ENCODE results near the gene KHDC4.

Gene KHDC4

GRCh38 chr1:155940993-155941844 lies 7.0 kb upstream of the KHDC4 start, which contains the start of gene RXFP4:
RXFP4 (plus strand) TSS chr1:155941638; CDS start chr1:155941710, 72 bp downstream.
- no peak within 1 kb of the TSS for H3K4me3 ChIP-seq (ENCODE audit: low read depth, low read length)
- no peak for DNase-seq (ENCODE audit: low read depth)
- TF ChIP-seq CTCF (IDR thresholded peaks at IDR 0.05; ENCODE audit: control insufficient read depth, extremely low read depth, insufficient read depth), result no peak

- no peak for TF ChIP-seq CTCF (IDR thresholded peaks at IDR 0.05; ENCODE audit: control insufficient read depth, extremely low read depth, insufficient read depth)
- no peak overlapping the region for H3K4me3 ChIP-seq (ENCODE audit: low read depth, low read length)
- peak; percentile 21 for DNase-seq (ENCODE audit: low read depth)
These were observed 6.3 kb upstream of the KHDC4 start for GRCh38 chr1:155940482-155940992.

- peak; percentile 30 for DNase-seq (ENCODE audit: low read depth)
- peak; percentile 80 for TF ChIP-seq CTCF (IDR thresholded peaks at IDR 0.05; ENCODE audit: control insufficient read depth, extremely low read depth, insufficient read depth)
These were observed 4.0 kb upstream of the KHDC4 start for GRCh38 chr1:155938220-155938627.

GRCh38 chr1:155934936-155935590 lies 850 bp upstream of the KHDC4 start:
- DNase-seq (ENCODE audit: low read depth), result no peak
- no peak for TF ChIP-seq CTCF (IDR thresholded peaks at IDR 0.05; ENCODE audit: control insufficient read depth, extremely low read depth, insufficient read depth)
- H3K4me3 ChIP-seq (ENCODE audit: low read depth, low read length), result peak overlapping the region; percentile 90

More at GRCh38 chr1:155938220-155938627, 4.0 kb upstream of the KHDC4 start:
- no peak overlapping the region for H3K4me3 ChIP-seq (ENCODE audit: low read depth, low read length)

GRCh38 chr1:155933591-155934096 lies 569 bp downstream of the KHDC4 start:
- peak overlapping the region; percentile 90 for H3K4me3 ChIP-seq (ENCODE audit: low read depth, low read length)
- no peak for DNase-seq (ENCODE audit: low read depth)
- TF ChIP-seq CTCF (IDR thresholded peaks at IDR 0.05; ENCODE audit: control insufficient read depth, extremely low read depth, insufficient read depth), result no peak

GRCh38 chr1:155932487-155932886 lies 1.7 kb downstream of the KHDC4 start:
- peak overlapping the region; percentile 90 for H3K4me3 ChIP-seq (ENCODE audit: low read depth, low read length)

More at GRCh38 chr1:155932487-155932886, 1.7 kb downstream of the KHDC4 start:
- no peak for DNase-seq (ENCODE audit: low read depth)
- TF ChIP-seq CTCF (IDR thresholded peaks at IDR 0.05; ENCODE audit: control insufficient read depth, extremely low read depth, insufficient read depth), result no peak

All from LNCaP clone FGC (cell line).